ENCODE data around the gene WNT1. TPM values are rescaled to one million over a fixed set of nuclear protein-coding genes. Genes with fewer than 3 reads are reported as not detected.

WNT1 gene
- total RNA-seq, result not detected

DNA sequence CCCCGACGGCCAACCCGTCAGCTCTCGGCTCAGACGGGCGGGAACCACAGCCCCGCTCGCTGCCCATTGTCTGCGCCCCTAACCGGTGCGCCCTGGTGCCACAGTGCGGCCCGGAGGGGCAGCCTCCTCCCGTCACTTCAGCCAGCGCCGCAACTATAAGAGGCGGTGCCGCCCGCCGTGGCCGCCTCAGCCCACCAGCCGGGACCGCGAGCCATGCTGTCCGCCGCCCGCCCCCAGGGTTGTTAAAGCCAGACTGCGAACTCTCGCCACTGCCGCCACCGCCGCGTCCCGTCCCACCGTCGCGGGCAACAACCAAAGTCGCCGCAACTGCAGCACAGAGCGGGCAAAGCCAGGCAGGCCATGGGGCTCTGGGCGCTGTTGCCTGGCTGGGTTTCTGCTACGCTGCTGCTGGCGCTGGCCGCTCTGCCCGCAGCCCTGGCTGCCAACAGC lies at the start of gene WNT1:
TSS of gene WNT1 (plus strand) at position 32 of the 450 bp plus-strand sequence. CDS start at position 361, 329 bp downstream.
- DNase-seq (ENCODE audit: low spot score in 2 of 2) (no peak), FAIRE-seq (no peak)

DNA sequence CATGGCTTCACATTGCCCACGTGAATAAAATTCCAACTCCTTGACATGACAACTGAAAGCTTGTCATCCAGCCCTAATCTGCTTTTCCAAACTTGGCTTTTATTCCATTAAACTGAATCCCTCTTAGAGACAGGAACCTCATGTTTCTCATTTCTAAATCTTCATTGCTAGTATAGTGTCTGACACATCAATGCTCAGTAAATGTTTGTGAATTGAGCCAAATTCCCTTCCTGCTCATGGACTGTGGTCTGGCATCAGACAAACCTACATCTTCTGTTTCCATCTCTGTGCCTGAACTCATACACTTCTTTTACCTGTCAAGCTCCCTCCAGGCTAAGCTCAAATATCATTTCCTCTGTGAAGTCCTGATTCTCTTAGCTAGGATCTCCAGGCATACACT lies 48.6 kb upstream of the WNT1 start:
- no peak for DNase-seq (ENCODE audit: low spot score in 2 of 2)
- FAIRE-seq, result no peak

DNA sequence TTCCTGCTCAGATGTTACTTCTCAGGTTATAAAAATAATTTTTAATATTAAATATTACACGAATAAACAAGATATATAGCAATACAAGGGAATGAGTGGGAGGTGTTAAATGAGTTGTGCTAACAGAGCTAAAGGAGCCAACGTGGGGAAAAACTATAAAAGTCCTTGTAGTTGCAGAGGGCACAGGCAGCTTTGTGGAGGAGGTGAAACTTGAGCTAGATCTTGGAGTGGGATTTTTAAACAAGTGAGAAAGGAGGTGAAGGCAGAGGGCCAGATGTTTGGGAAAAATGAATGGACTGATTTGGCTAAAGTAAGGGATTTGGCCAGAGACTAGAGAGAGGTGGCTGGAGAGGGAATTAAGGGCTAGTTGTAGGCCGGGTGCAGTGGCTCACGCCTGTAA lies 47.6 kb upstream of the WNT1 start:
- DNase-seq (ENCODE audit: low spot score in 2 of 2) (no peak), FAIRE-seq (no peak)

DNA sequence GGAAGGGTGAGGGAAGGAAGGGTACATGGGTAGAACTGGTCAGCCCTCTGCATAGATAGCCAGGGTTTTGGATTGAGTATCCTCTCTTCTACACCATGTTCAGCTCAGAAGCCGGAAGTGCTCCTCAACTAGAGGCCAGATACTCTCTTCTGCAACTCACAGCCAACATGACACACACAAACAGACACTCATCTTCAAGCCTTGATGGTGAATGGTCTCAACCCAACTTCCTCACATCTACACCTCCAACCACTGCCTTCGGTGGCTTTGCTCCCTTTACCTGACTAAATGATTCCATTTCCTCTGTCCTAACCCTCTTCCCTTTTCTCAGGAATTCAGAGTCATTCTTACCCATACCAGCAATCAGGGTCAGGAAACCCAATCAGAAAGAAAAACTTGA lies 45.2 kb upstream of the WNT1 start:
- no peak for DNase-seq (ENCODE audit: low spot score in 2 of 2)

DNA sequence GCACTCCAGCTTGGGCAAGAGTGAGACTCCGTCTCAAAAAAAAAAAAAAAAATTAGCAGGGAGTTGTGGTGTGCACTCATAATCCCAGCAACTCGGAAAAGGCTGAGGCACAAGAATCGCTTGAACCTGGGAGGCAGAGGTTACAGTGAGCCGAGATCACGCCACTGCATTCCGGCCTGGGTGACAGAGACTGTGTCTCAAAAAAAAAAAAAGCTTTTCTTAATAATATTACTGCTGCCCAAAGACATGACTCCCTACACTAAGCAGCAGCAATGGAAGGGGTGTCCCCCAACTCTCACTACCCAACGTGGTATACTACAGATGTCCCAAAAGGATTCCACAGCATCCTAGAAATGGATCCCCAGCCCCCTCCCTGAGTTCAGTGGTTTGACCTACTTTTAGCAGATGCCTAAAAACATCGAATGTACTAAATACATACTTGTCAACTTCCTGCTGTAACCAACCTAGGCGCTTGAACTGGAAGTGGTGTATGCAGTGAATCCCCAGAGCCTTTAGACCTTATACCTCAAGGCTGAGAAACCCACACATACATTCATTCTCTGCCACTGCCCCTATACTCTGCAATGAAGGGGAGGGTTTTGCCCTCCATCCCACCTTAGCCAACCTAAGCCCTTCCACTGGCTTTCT lies 44.3 kb upstream of the WNT1 start:
- FAIRE-seq (no peak), DNase-seq (ENCODE audit: low spot score in 2 of 2) (no peak)

More for the DNA sequence above, 45.2 kb upstream of the WNT1 start:
- FAIRE-seq, result no peak

DNA sequence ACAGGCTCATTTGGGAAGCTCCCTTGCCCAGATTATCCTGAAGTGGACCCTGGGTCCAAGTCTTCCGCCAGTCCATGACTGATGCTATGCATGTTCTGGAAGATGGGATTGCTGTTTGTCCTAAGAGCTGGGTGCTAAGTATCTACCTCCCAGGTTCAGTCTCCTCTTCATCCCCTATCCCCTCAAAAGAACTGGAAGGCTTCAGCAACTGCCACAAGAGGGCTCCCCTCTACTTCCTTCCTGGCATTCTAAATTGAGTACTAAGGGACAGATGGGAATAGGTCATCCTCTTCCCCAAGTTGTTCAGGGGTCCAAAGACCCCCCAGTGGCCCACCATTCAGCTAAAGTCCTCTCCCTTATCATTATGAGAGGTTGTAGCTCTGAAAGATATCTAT lies 43.8 kb upstream of the WNT1 start:
- no peak for FAIRE-seq
- DNase-seq (ENCODE audit: low spot score in 2 of 2), result no peak

DNA sequence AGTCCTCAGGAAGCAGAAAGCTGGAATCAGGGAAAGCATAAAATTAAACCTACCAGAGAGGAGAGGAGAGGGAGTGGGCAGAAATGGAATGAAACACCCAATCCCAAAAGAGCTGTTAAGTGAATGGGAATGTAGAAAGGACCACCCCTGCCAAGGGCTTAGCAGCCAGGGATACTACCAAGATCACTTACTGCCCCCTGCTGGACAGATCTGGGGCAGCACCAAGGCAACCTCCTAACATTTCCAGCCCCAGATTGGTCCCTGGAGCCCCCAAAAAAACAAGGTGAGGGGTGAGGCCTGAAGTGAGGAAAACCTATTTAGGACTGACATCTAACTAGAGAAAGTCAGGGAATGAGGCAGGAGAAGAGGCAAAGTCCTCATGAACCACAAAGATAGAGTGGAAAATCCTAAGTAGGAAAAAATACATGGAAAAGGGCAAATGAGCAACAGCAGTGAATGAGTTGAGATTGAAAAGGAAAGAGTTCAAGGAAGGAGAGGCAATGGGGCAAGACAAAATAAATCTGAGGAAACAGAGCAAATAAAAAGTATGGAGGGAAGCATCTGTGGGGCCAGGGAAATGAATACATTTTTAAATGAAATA lies 41.6 kb upstream of the WNT1 start:
- no peak for FAIRE-seq
- peak; percentile 48 to 79 for DNase-seq (ENCODE audit: low spot score in 2 of 2)

DNA sequence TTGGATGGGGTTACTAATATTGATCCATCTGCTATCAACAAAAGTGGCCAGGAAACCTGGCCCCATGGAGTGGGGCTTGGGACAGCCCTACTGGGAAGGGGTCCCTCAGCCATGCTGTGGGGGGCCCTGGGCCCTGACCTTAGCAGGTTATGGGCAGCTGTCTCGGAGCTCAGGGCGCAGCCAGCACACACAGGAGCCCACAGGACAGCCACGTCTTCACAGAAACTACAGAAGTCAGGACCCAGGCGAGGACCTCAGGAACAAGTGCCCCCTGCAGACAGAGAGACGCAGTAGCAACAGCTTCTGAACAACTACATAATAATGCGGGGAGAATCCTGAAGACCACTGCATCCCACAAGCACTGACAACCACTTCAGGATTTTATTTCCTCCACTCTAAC lies 41.0 kb upstream of the WNT1 start:
- FAIRE-seq, result no peak
- no peak for DNase-seq (ENCODE audit: low spot score in 2 of 2)

DNA sequence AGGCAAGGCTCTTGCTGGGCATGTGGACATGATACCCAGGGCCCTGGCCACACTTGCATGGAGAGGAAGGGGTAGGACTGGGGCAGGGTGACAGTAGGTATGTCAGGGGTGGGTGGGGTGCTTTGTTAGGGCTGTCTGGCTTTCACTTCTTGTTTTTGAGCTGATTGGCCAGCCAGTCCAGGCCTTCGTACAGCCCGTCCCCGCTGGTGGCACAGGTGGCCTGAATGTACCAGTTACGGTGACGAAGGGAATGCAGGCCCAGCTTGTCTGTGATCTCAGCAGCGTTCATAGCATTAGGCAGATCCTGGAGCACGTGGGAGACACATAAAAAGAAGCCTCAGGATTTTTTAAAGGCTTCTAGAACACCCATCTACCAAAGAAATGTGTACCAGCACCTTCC lies 39.3 kb upstream of the WNT1 start:
- no peak for FAIRE-seq

DNA sequence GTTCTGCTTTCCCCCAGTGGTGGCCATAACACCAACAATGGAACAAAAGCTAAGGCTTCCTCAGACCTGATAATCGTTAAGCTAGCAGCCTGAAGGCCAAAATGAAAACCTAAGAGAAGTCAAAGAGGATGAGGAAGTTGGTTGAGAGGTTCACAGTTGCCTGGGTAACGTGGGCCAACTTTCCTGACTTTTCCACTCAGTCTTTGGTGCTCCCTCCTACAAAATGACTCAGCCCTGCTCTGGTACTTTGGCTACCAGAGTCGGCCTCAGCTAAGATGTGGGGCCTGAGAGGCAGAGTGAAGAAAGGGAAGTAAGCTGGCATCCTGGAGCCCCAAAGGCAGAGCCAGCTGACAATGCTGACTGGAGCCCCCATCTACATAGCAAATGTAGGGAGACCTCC lies 37.9 kb upstream of the WNT1 start:
- FAIRE-seq (no peak), DNase-seq (ENCODE audit: low spot score in 2 of 2) (no peak)

More for the DNA sequence above, 39.3 kb upstream of the WNT1 start:
- DNase-seq (ENCODE audit: low spot score in 2 of 2), result no peak

DNA sequence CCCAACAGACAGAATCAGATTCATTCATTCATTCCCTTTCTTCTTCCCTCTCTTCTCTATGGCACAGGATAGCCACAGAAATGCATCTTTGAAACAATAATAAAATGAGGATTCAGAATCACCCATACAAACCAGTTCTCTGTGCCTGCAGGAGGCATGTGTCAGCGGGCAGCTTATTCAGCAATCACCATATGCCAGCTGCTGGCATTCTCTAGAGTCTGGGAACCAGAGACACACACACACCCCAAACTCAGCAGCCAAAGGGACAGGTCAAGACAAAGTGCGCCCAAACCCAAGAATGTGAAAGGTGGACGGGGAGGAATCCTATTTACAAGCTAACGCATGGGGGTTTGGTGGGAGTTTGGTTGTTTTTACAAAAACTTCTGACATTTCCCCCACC lies 34.9 kb upstream of the WNT1 start:
- no peak for FAIRE-seq

DNA sequence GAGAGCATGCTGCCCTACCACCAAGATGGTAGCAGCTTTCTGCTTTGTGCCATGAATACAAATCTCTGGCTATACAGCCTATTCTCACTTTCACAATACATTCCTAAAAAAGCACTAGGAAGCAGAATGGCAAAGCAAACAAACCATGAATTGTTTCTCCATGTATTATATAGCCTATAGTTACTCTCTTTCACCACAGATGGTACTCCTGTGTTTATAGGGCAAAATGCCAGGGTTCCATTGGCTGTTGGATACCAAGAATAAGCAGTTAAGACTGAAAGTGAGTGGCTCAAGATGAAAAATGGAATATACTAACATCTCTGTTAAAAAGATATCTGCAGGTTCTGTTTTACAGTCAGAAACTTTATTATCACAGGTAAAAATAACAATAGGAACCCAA lies 31.9 kb upstream of the WNT1 start:
- FAIRE-seq (no peak), DNase-seq (ENCODE audit: low spot score in 2 of 2) (no peak)

More for the DNA sequence above, 34.9 kb upstream of the WNT1 start:
- DNase-seq (ENCODE audit: low spot score in 2 of 2), result no peak

DNA sequence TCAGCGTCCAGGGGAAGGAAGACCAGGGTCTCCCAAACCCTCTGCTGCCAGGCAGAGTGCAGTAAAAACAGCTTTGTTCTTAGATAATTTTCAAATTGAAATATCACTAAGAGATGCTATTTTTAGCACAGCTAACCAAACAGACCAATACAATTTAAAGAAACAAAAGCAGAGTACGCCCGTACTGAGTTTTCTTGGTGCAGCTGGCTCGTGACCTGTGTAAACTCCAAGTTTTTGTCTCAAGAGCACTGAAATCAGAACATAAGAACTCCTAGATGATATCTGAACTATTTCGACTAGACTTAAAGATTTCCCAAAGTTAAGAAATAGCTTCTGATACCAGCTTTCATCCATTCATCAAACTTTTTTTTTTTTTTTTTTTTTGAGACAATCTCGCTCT lies 31.2 kb upstream of the WNT1 start:
- FAIRE-seq, result no peak
- DNase-seq (ENCODE audit: low spot score in 2 of 2), result no peak

DNA sequence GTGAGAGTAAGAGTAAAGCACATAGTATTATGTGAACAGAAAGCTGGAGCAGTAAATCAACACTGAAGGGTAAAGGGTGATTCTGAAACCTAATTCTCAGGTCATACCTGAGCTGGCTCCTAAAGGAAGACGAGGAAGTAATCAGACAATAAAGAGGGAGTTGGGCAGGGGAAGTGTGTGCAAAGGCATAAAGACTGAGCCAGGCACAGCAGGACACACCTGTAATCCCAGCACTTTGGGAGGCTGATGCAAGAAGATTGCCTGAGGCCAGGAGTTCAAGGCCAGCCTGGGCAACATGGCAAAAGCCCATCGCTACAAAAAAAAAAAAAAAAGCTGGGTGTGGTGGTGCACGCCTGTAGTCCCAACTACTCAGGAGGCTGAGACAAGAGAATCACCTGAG lies 30.4 kb upstream of the WNT1 start:
- DNase-seq (ENCODE audit: low spot score in 2 of 2) (no peak), FAIRE-seq (no peak)

DNA sequence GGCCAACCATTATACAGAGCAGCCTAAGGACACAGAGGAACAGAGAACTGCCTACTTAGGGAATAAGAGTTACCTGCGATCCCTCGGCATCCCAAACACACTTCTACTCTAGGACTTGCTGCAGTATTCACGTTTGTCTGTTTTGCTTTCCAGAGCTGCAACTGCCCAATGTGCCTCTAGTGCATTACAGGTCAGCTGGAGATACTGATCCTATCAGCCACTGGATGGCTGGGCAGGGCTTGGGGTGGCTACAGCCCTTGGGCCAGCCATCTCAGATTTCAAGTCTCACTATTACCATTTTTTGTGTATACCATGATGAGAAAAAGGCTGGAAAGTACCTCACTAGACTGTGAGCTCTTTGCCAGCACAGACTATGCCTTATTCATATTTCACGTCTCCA lies 25.4 kb upstream of the WNT1 start:
- FAIRE-seq (no peak), DNase-seq (ENCODE audit: low spot score in 2 of 2) (no peak)

DNA sequence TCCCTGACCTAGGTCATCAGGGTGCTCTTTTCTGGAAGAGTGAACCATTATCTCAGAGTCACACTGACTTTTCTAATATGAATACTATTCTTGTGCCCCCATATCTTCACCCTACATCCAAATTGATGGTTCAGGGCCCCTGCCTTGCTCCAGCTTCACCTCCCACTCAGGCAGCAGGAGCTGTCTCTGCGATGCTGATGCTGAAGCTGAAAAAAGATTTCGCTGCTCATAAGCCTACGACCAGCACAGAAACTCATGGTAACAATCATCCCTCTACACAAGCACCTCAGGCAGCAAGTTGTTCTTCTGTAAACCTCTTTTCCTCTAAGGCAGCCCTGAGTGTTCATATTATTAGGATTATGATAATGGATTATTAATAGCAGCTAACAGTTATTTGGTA lies 24.1 kb upstream of the WNT1 start:
- no peak for FAIRE-seq
- no peak for DNase-seq (ENCODE audit: low spot score in 2 of 2)

DNA sequence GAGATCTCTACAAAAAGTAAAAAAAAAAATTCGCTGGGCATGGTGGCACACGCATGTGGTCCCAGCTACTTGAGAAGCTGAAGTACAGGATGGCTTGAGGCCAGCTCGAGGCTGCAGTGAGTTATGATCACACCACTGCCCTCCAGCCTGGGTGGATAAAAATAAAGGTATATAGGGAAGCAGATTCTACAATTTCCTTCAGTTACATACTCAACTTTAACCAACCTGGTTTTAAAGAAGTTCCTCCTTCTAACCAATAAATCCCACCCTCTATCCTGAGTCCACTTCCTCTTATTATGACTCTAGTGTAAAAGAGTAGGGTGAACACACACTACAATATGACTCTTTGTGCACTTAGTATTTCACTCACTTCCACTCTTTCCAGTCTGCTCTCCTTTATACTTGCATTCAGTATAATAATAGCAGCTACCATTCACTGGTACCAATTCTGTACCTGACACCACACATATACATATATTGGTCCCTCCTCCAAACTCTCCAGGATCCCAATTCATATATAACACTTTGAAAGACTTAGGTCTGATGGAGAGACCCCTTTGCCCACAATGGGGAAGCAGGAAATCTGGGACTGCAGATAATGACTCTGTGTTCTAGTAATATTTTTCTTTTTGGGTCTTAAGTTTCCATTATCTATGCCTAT lies 23.2 kb upstream of the WNT1 start:
- FAIRE-seq (no peak), DNase-seq (ENCODE audit: low spot score in 2 of 2) (no peak)

DNA sequence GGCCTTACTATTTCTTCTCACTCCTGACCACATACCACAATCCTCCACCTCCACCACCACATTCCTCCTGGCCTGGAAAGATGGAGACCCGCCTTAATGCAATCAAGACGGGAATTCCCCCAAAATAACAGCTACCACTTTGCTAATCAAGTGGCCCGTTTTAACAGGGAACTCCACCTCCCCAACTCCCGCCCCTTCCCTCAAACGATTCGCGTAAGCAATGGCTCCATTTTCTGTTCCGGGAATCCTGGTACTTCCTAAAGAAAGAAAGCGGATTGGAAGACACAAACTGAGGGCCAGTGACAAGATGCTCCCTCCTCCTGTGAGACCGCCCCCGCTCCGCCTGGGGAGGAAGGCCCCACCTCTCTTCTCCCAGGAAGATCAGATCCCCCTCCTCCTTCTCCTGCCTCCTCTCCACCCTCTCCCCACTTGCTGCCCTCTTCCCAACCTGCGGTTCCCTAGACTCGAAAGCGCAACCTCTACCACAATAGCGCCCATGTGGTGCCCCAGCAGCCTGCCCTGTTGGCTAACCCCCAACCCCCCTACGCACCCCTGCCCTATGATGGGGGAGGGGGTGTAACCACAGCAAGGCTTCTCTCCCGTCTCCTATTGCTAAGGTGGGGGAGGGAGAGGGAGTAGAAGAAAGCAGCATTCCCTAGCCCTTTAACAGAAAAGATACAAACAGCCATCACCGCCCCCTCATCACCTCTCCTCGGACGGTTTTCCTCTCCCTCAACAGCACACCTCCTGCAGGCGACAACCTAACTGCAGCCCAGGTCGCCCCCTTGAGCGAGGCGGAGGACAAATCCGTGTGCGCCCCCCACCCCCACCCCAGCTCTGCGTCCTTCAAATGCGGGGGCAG lies 21.6 kb upstream of the WNT1 start:
- FAIRE-seq (no peak), DNase-seq (ENCODE audit: low spot score in 2 of 2) (peak; percentile 66 to 76)

DNA sequence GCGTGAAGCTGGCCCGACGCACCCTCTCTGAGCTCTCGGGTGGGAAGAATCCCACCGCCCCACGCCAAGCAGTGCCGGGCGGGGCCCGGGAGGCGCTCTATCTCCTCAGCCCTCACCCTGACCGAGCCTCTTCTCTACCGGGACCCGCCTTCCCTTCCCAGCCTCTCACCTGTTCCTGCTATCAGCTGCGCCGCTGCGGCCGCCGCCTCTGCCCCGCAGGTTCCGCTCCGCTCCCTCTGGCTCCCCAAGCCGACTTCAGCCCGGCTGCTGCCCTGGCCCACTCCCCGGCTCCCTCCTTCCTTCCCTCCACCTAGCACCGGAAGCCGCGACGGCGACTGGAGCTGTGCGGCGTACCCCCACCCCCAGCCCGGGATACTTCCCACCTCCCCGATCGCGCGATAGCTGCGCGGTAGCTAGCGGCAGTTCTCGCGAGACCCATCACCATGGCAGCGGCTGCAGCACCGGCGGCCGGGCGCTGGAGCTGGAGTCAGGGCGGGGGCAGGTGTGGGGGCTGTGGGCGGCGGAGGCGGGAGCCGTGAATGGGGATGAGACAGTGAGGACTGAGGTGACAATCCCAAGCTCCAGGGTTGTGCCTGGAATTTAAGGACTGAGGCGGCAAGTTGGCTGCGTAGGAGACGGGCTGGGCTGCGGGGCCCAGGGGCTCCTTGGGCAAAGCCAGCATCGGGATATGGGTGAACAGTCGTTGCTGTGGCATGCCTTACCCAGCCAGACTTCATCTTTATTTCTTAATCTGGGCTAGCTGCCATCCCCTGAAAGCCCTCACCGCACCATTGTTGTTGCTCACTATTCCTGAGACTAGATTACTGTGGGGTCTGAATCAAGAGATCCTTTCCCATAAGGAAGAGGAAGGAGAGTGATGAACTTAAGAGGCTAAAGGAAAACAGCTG lies 20.7 kb upstream of the WNT1 start, which contains the start of gene ARF3:
TSS of gene ARF3 (minus strand) at position 347 of the 908 bp plus-strand sequence. CDS start 16,392 bp downstream, outside the sequence.
- FAIRE-seq (no peak), DNase-seq (ENCODE audit: low spot score in 2 of 2) (peak; percentile 86 to 96)

DNA sequence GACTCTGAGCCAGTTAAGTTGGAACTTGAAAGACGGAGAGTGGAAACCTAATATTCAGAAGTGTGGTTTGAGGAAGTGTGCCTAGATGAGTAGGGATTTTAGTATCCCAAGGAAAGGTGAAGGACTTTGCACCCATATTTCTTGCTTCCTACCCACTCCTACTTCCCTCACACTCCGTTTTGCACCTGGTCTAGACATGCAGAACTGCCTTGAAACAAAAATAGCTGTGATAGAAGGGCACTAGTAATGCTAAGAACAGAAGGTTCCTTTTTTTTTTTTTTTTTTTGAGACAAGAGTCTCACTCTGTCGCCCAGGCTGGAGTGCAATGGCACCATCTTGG lies 20.1 kb upstream of the WNT1 start:
- no peak for FAIRE-seq
- DNase-seq (ENCODE audit: low spot score in 2 of 2), result no peak

Measured in frontal cortex (tissue), 4 donors.